Osteoblast (primary cell): ENCODE data around the gene PPARD. TPM values are rescaled to one million over a fixed set of nuclear protein-coding genes. Genes with fewer than 3 reads are reported as not detected.
"Not testable (repeated sequence)": the region's sequence is repeated elsewhere in the genome, so short reads cannot be mapped to it uniquely, and the experiment has no call there.

ENCODE experiments used
- DNase-seq: peaks from one replicate; pipeline ENCODE4 v3.0.0; 2011; ENCODE audit warnings: low spot score, mixed read lengths; ENCODE audit not compliant: insufficient read length; ENCODE audit errors: missing footprints
- H2AFZ ChIP-seq: 2 replicates; pipeline ENCODE4 v1.6.0; 2011; ENCODE audit warnings: mild to moderate bottlenecking, low read length
- H3K27ac ChIP-seq: 2 replicates; pipeline ENCODE4 v1.5.1; 2011; ENCODE audit warnings: mild to moderate bottlenecking, low read depth, low read length, moderate library complexity
- H3K27me3 ChIP-seq: 2 replicates; pipeline ENCODE4 v1.6.0; 2012; ENCODE audit warnings: mild to moderate bottlenecking, control low read depth, inconsistent platforms, low read length, moderate library complexity; ENCODE audit not compliant: insufficient read depth
- H3K36me3 ChIP-seq: 2 replicates; pipeline ENCODE4 v1.5.1; 2011; ENCODE audit warnings: mild to moderate bottlenecking, low read length, control low read depth, moderate library complexity; ENCODE audit not compliant: insufficient read depth
- H3K4me1 ChIP-seq: 2 replicates; pipeline ENCODE4 v1.5.1; 2011; ENCODE audit warnings: mild to moderate bottlenecking, low read length, control low read depth, moderate library complexity; ENCODE audit not compliant: insufficient read depth
- H3K4me2 ChIP-seq: 2 replicates; pipeline ENCODE4 v1.6.0; 2011; ENCODE audit warnings: mild to moderate bottlenecking, low read length; ENCODE audit not compliant: insufficient read depth
- H3K4me3 ChIP-seq: fragments of 200-600 bp; sonication (generic); 3 replicates; pipeline ENCODE4 v1.5.1; 2012; ENCODE audit warnings: mild to moderate bottlenecking, low read length, inconsistent platforms; ENCODE audit not compliant: insufficient read depth
- H3K79me2 ChIP-seq: 2 replicates; pipeline ENCODE4 v1.6.0; 2012; ENCODE audit warnings: mild to moderate bottlenecking, low read length, control low read depth, inconsistent platforms; ENCODE audit not compliant: insufficient read depth
- H3K9me3 ChIP-seq: 2 replicates; pipeline ENCODE4 v1.5.1; 2011; ENCODE audit warnings: low read depth, low read length, control low read depth
- H4K20me1 ChIP-seq: 2 replicates; pipeline ENCODE4 v1.6.0; 2012; ENCODE audit warnings: mild to moderate bottlenecking, low read length, control low read depth; ENCODE audit not compliant: insufficient read depth
- total RNA-seq: library from RNA; depleted of rRNA; stranded (reverse); fragments of >200 nt; gene quantifications from 2 replicates; pipeline ENCODE4 v1.2.3, GENCODE V29; 2012
- TF ChIP-seq, protein P1 (sequence below): IDR thresholded peaks from 2 replicates; pipeline ENCODE4 v1.5.1; 2011; ENCODE audit warnings: mild to moderate bottlenecking, low read depth, low read length, moderate library complexity; ENCODE audit errors: extremely low read depth

PPARD gene
- total RNA-seq, 1 donor, result 12.3 TPM

GRCh38 chr6:35320031-35320410 is 22.3 kb upstream of the PPARD start:
- TF ChIP-seq, protein P1, sequence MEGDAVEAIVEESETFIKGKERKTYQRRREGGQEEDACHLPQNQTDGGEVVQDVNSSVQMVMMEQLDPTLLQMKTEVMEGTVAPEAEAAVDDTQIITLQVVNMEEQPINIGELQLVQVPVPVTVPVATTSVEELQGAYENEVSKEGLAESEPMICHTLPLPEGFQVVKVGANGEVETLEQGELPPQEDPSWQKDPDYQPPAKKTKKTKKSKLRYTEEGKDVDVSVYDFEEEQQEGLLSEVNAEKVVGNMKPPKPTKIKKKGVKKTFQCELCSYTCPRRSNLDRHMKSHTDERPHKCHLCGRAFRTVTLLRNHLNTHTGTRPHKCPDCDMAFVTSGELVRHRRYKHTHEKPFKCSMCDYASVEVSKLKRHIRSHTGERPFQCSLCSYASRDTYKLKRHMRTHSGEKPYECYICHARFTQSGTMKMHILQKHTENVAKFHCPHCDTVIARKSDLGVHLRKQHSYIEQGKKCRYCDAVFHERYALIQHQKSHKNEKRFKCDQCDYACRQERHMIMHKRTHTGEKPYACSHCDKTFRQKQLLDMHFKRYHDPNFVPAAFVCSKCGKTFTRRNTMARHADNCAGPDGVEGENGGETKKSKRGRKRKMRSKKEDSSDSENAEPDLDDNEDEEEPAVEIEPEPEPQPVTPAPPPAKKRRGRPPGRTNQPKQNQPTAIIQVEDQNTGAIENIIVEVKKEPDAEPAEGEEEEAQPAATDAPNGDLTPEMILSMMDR, result no peak
- Histone ChIP-seq H4K20me1 (no peaks in the 10 kb centered on the region), H3K9me3 (no peaks in the 10 kb centered on the region), H2AFZ (no peak overlapping the region), H3K27ac (no peak overlapping the region), H3K27me3 (no peaks in the 10 kb centered on the region), H3K36me3 (no peaks in the 10 kb centered on the region), H3K4me1 (peaks cover 9% of the 10 kb centered on the region), H3K4me2 (no peak overlapping the region), H3K4me3 (no peak overlapping the region), H3K79me2 (no peaks in the 10 kb centered on the region)
- no peak for DNase-seq

GRCh38 chr6:35321091-35321490 is 21.3 kb upstream of the PPARD start:
- Histone ChIP-seq H3K27me3 (no peaks in the 10 kb centered on the region), H4K20me1 (no peaks in the 10 kb centered on the region), H3K79me2 (no peaks in the 10 kb centered on the region), H3K4me3 (no peak overlapping the region), H3K36me3 (no peaks in the 10 kb centered on the region), H3K9me3 (no peaks in the 10 kb centered on the region), H3K4me1 (peaks cover 9% of the 10 kb centered on the region), H2AFZ (no peak overlapping the region), H3K27ac (no peak overlapping the region), H3K4me2 (no peak overlapping the region)
- DNase-seq, result no peak
- TF ChIP-seq, protein P1, result no peak

GRCh38 chr6:35327349-35328027 is 14.9 kb upstream of the PPARD start:
- Histone ChIP-seq H3K27ac (no peak overlapping the region), H2AFZ (peak overlapping the region; percentile 60), H3K36me3 (no peaks in the 10 kb centered on the region), H3K27me3 (no peaks in the 10 kb centered on the region), H3K79me2 (no peaks in the 10 kb centered on the region), H4K20me1 (no peaks in the 10 kb centered on the region), H3K4me1 (no peaks in the 10 kb centered on the region), H3K4me3 (no peak overlapping the region), H3K4me2 (no peak overlapping the region), H3K9me3 (no peaks in the 10 kb centered on the region)
- peak; percentile 93 for DNase-seq
- TF ChIP-seq, protein P1, result peak; percentile 72

- H3K79me2 ChIP-seq, result no peaks in the 10 kb centered on the region
- no peaks in the 10 kb centered on the region for H3K36me3 ChIP-seq
- no peaks in the 10 kb centered on the region for H4K20me1 ChIP-seq
- no peak overlapping the region for H3K4me2 ChIP-seq
- DNase-seq, result no peak
- TF ChIP-seq, protein P1, result no peak
- no peak overlapping the region for H3K27ac ChIP-seq
- H3K9me3 ChIP-seq, result no peaks in the 10 kb centered on the region
- no peaks in the 10 kb centered on the region for H3K4me1 ChIP-seq
- H2AFZ ChIP-seq, result no peak overlapping the region
- H3K27me3 ChIP-seq, result no peaks in the 10 kb centered on the region
- H3K4me3 ChIP-seq, result no peak overlapping the region
Observed at GRCh38 chr6:35328108-35328723, 14.1 kb upstream of the PPARD start.

GRCh38 chr6:35328965-35329364 is 13.4 kb upstream of the PPARD start:
- H3K4me2 ChIP-seq, H3K9me3 ChIP-seq, H3K27me3 ChIP-seq, H4K20me1 ChIP-seq, H3K4me3 ChIP-seq, H2AFZ ChIP-seq, H3K36me3 ChIP-seq, DNase-seq, H3K4me1 ChIP-seq, H3K79me2 ChIP-seq, H3K27ac ChIP-seq: not testable (repeated sequence)
